ENCODE data around the gene IL1RL1. TPM values are rescaled to one million over a fixed set of nuclear protein-coding genes. Genes with fewer than 3 reads are reported as not detected.
"Not testable (repeated sequence)": the region's sequence is repeated elsewhere in the genome, so short reads cannot be mapped to it uniquely, and the experiment has no call there.

Gene IL1RL1
- total RNA-seq, 1 donor from 2014 or later, result 16.2 TPM

- intact Hi-C loops (cut with micrococcal nuclease), result loop anchor here (1.0 to 2.0 kb wide), 3 partner anchors 8 to 33 kb away; no protein-coding TSS in a partner anchor
These were observed 19.9 kb upstream of the IL1RL1 start for GRCh38 chr2:102291319-102292075.

- intact Hi-C loops (cut with micrococcal nuclease), result no loop called here
These were observed 16.4 kb upstream of the IL1RL1 start for GRCh38 chr2:102294802-102295489.

- intact Hi-C loops (cut with micrococcal nuclease), result no loop called here
These were observed 15.8 kb upstream of the IL1RL1 start for GRCh38 chr2:102295566-102295965.

- intact Hi-C loops (cut with micrococcal nuclease), result no loop called here
These were observed 14.9 kb upstream of the IL1RL1 start for GRCh38 chr2:102296449-102296848.

GRCh38 chr2:102297891-102298290 is 13.5 kb upstream of the IL1RL1 start:
- intact Hi-C loops (cut with micrococcal nuclease), result no loop called here

GRCh38 chr2:102301867-102302362 is 9.4 kb upstream of the IL1RL1 start:
- intact Hi-C loops (cut with micrococcal nuclease), result loop anchor here (1.0 to 5.0 kb wide), 6 partner anchors 35 to 280 kb away; partner anchors contain the start of gene IL18R1

- intact Hi-C loops (cut with micrococcal nuclease), result loop anchor here (1.0 to 5.0 kb wide), 6 partner anchors 35 to 280 kb away; partner anchors contain the start of gene IL18R1
These were observed 8.9 kb upstream of the IL1RL1 start for GRCh38 chr2:102302458-102302857.

GRCh38 chr2:102303589-102303988 is 7.8 kb upstream of the IL1RL1 start:
- intact Hi-C loops (cut with micrococcal nuclease), result loop anchor here (2.0 to 5.0 kb wide), 3 partner anchors 34 to 281 kb away; no protein-coding TSS in a partner anchor

GRCh38 chr2:102304268-102304667 is 7.1 kb upstream of the IL1RL1 start:
- intact Hi-C loops (cut with micrococcal nuclease), result loop anchor here (5.0 kb wide), 2 partner anchors 33 to 282 kb away; no protein-coding TSS in a partner anchor

GRCh38 chr2:102304711-102305611 is 6.4 kb upstream of the IL1RL1 start:
- intact Hi-C loops (cut with micrococcal nuclease), result loop anchor here (5.0 kb wide), 2 partner anchors 32 to 283 kb away; no protein-coding TSS in a partner anchor

- intact Hi-C loops (cut with micrococcal nuclease), result no loop called here
These were observed 5.2 kb upstream of the IL1RL1 start for GRCh38 chr2:102306125-102306524.

GRCh38 chr2:102313025-102313424 is 1.7 kb downstream of the IL1RL1 start:
- intact Hi-C loops (cut with micrococcal nuclease), result no loop called here

GRCh38 chr2:102313471-102313870 is 2.1 kb downstream of the IL1RL1 start:
- intact Hi-C loops (cut with micrococcal nuclease), result no loop called here

- intact Hi-C loops (cut with micrococcal nuclease), result no loop called here
These were observed 2.6 kb downstream of the IL1RL1 start for GRCh38 chr2:102313950-102314349.

GRCh38 chr2:102315921-102316320 is 4.6 kb downstream of the IL1RL1 start:
- intact Hi-C loops (cut with micrococcal nuclease), result no loop called here

GRCh38 chr2:102317715-102318114 is 6.4 kb downstream of the IL1RL1 start:
- intact Hi-C loops (cut with micrococcal nuclease), result no loop called here

- intact Hi-C loops (cut with micrococcal nuclease), result no loop called here
These were observed 7.1 kb downstream of the IL1RL1 start for GRCh38 chr2:102318437-102318836.

GRCh38 chr2:102321941-102322719 is 10.8 kb downstream of the IL1RL1 start:
- intact Hi-C loops (cut with micrococcal nuclease), result no loop called here

- intact Hi-C loops (cut with micrococcal nuclease), result not testable (repeated sequence)
These were observed 13.6 kb downstream of the IL1RL1 start for GRCh38 chr2:102324914-102325313.

GRCh38 chr2:102331311-102331980 is 20.1 kb downstream of the IL1RL1 start:
- intact Hi-C loops (cut with micrococcal nuclease), result no loop called here

Data from T-helper 1 cell treated with Interleukin-12 subunit alpha and Interleukin-12 subunit beta and Interleukin-4 antibody, amounts not matched to agents 30 ng/mL and 1 ng/mL, for 36 hours (primary cell).